ENCODE results near the gene TLE1.
"Not testable (repeated sequence)": the region's sequence is repeated elsewhere in the genome, so short reads cannot be mapped to it uniquely, and the experiment has no call there.

Gene TLE1

DNA sequence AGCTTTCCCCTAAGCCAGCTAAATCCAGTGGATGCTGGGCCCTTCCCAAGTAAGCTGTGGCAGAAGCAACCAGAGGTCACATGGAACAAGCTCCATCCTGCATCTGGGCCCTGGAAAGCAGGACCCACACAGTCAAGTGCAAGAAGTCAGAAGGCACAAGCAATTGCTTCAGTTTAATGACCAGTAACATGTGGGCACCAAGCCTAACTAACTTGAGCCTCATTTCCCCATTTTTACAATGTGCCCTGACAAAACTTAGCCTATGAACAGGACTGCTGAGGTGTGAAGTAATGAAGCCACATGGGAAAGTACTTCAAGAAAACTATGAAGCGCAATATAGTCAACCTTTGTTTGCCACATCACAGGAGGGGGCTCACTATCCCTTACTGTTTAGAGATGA, 90.5 kb downstream of the TLE1 start:
- no peak for DNase-seq

DNA sequence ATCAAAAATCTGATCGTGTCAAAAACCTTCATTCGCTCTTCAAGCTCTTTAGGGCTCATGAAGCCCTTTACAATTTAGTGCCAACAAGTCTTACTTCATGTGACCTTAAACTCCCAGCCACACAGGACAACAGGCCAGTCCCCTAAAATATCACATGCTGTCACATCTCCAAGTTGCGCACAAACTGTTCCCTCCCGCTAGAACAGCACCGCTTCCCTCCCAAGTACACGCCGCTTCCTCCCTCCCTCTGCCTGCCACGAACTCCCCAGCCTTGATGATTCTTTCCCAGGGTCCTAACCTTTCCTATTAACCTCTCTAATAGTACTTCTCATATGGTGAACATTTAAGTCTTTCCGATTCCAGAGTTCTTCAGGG, 91.2 kb downstream of the TLE1 start:
- no peak for DNase-seq

DNA sequence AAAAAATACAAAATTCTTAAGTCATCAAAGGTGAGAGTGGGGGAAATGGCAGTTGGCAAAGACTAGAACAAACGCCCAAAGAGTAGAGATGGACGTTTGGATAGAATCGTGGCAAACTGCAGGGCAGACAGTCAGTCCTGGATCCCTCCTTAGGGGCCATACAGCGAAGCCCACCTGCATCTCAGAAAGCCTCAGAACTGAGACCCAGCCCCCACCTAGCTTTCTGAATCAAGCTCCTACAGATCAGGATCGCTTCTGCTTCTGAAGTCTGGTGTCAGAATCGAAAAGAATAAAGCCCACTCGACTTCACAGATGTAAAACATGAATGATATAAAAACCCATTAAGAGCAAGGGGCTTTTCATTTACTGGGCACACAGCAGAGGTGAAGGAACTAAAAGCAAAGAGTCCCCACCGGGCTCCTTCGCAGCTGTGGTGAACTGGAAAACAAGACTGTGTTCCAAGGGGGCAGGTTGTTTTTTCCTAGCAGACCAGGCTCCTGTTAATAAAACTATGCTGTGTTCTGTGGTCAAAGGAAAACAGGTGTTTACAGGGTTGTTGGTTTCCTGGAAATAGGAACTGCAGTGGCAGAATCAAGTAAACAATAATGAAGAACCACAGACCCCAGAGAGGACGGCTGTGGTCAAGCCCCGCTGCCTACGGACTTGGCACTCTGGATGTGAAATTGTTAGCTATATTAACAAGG, 91.8 kb downstream of the TLE1 start:
- DNase-seq: no peak

DNA sequence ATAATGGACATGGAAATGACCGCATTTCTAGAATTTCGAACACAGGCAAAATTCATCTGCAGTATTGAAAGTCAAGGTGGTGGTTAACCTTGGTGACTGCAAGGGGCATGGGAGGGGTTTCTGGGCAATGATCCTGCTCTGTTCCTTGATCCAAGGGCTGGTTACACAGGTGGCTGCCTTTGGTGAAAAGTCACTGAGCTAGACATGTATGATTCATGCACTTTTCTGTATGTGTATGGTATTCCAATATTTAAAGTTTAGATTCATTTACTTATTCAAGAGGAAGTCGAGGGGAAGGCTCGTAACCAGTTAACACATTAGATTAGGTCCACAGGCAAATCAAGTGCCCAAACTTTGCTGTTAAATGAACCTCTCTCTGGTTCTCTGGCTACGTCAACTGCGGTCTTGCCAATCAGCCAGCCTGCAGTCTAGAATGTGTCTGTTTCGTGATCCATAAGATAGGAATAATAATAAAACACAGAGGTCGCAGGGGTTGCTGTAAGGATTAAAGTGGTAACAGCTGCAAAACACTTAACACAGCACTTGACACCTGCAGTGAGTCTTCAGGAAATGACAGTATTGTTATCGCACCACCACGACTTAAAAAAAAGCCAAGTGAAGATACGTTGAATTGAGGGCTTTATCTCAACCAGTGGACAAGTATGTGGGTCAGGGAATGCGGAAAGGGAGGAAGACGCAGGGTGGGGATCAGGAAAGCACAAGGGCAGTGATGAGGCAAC, 92.5 kb downstream of the TLE1 start:
- DNase-seq: no peak

DNA sequence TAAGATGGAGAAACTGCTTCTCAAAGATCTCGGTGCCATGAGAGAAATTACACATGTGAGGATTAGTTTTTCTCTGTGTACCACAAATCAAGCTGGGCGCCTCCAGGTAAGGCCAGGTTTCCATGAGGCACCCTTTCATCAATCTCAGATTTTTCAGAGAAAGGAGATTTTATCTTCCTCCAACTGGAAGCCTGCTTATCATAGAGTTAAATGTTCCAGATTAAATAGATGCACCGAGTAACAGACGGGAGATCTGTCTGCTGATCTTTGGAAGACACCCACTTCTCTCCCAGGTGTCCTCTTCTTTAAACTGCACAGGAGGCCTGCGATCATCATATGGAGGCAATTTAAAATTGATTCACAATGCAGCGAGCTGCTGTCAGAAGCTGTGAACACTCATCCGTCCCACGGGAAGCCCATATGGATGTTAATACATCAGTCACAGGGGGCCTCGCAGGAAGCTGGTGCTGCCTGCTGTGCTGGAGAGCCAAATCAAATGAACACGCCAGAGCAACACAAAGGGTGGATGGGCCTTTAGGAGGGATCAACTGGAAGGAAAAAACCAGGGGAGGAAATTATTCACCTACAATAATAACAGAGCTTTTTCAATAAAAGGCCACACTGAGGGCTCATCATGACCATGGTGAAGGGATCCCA, 93.3 kb downstream of the TLE1 start:
- no peak for DNase-seq

DNA sequence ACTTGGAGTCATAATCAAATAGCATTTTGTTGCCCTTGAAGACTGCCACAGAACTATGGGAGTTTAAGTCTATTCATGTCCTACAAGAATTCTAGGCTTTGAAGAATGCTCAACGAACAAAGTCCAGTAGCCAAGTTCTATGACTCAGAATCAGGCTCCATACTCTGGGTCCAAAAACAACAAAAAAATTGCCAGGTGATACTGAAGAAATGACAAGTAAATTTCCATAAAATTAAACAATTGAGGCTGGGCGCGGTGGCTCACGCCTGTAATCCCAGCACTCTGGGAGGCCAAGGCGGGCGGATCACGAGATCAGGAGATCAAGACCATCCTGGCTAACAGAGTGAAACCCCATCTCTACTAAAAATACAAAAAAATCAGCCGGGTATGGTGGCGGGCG, 94.1 kb downstream of the TLE1 start:
- DNase-seq: not testable (repeated sequence)

DNA sequence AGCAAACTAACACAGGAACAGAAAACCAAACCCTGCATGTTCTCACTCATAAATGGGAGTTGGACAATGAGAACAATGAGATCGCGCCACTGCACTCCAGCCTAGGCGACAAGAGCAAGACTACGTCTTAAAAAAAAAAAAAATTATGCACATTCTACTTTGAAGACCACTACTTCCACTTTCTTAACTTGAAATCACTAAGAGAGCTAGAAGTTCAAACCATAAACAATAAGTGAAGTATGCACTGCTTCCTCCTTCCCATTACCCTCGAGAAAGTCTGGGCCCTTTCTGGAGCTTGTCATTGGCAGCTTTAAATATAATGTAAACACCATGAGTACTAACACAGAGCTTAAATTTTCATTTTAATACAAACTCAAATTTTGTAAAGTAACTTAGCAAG, 94.9 kb downstream of the TLE1 start:
- no peak for DNase-seq

DNA sequence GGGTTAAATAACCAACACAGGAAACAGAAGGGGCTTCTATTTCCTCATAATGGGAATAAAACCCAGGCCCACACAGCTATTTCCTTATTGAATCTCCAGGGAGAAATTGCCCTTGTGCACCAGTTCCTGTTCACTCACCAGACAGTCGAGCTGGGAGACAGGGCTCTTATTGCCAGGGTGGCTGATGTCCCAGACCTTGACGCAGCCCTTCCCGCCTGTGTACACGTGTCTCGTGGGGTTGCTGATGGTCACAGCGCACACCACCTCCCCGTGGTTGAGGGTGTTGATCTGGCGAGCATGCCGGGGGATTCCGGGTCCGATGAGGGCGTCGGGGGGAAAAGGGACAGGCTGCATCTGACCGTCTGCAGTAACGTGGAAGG, 96.5 kb downstream of the TLE1 start:
- DNase-seq: no peak

DNA sequence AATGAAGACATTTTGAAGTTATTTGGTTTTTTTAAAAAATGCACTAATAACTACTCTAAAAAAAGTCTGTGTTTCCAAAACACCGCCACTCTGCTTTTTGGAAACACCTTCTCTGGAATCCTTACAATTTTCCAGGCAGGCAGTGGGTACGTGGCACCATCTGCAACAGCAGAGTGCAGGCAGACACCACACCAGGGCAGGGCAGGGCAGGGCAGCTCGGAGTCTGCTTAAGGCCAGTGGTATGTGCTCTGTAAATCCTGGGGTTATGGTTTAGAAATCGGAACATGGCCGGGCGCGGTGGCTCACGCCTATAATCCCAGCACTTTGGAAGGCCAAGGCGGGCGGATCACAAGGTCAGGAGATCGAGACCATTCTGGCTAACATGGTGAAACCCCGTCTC, 97.6 kb downstream of the TLE1 start:
- DNase-seq: no peak

DNA sequence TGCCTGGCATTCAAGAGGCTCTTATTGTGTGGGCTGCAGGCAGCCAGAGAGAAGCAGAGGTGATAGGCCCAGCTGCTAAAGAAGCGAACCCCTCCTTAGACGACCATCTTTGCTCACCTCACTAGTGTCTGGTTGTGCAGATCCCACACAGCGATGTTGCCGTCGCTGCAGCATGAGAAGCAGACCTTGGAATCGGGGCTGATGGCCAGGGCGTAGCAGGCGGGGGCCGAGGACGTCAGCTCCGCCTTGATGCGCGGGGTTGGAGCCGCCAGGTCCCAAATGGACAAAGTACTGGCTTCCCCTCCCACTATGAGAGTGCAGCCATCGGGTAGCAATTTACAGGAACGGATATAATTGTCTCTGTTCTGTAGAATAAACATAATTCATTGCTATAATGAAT, 98.7 kb downstream of the TLE1 start:
- DNase-seq: no peak

DNA sequence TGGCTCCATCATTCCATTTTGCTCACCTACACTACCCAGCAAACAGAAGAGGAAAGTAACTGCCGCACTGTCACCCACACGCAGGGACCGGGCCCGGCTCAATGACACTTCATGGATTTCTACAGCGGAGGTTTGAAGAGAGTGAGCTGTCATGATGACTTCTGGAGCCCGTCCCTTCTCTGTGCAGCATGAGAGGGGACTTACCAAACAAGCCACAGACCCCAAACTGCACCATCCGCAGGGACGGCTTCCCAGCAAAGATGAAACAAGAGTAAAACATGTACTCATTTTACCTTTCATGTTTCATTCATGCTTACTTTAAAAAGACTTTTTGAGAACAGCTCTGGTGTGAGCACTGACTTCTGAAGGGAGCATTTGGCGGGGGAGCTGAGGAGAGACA, 99.5 kb downstream of the TLE1 start:
- DNase-seq: no peak

DNA sequence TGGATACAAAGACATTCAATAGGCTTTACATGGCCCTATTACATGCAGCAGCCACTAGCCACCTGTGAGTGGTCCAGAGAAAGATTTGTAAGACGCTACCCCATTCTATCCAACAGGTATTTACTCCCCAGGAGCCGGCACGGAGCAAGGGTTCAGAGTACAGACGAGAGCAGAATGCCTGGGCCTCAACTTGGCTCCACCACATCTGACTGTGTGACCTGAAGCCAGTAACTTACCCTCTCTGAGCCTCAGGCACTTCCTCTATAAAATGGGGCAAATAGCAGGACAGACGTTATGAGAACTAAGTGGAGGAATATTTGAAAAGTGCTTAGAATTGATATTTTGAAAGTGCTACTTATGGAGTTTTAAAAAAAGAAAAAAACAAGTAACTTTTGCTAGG, 100.0 kb downstream of the TLE1 start:
- no peak for DNase-seq

DNA sequence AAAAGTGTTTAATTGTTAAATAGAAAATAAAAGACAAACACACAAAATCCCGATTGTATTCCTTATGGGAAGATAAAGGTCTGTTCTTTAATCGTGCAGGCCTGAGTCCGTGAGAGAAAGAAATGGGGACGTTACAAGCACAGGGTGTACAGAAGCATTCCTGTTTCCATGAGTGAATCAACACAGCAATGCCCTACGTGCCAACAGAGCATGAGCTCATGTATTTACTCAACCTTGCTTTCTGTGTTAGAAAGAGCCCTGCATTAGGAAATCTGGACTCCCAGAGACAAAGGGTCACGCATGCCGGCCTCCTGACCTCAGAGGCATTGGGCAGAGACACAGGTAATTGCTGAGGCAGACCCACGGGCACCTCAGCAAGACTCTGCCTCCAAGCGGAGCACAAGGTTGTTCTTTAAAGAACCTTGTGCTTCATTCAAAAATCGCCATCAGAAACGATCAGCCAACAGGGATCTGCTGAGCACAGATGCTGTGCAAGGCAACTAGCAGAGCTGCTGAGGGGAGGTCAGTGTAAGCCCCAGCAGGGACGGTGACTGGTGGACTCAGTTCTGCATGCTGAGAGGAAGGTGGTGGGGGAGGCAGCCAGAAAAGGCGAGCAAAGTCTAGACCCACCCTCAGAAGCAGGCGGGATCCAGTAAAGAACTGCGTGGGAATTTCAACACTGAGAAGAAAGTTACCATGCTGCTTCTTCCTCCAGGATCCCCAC, 101.0 kb downstream of the TLE1 start:
- no peak for DNase-seq

DNA sequence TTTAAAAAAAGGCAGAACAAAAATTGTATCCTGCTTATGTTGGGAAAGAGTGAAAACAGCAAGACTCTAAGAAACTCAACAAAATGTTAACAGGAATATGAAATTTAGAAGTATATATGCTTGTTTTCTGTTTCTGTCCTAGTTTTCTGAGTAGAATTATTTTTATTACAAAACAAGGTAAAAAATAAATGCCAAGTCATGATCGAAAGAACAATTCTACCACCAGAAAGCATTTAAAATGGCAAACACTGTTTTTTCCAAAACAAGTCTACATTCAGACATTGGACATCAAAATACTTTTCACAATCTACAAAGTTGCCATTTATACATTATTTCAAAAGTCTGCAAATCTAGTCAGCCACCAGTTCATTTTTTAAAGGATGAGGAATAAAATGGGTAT, 102.6 kb downstream of the TLE1 start:
- DNase-seq: no peak

DNA sequence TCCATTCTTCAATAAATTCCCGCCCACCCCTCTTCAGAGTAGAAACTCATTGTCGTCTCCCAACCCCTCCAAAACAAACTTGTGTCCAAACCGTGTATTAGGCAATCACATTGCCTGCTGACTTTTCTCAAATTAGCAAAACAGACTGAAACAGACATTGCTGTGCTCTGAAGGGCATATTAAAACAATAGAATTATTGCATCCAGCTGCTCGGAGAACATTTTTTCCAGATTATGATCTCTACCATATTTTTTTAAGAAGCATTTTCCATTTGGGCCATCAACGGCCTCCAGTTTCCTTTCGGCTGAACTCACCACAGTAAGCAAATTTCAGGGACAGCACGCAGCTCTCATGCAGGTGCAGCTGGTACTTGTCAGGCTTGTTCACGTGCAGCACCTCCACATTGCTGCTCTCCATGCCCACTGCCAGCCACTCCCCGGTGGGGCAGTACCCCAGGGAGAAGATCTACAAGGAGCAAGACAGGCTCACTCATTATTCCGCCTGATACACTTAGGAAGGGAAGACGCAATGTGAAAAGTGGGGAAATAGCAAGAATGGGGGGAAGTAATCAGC, 104.1 kb downstream of the TLE1 start:
- no peak for DNase-seq

DNA sequence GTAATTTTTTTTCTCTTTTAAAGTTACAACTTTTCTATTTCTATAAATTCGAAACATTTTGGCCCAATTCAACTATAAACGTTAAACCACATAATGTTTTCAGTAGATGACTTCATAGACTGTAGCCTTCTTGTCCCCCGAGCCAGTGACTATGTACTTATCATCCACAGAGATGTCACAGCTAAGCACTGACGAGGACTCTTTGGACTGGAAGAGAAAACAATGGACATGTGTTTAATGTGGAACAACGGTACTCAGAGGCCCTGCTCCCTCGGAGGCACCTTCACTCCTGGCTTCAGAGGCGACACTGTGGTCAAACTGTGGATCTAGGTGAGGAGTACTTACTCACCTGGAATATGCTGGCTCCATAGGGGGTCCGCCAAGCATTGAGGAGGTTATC, 105.2 kb downstream of the TLE1 start:
- no peak for DNase-seq

DNA sequence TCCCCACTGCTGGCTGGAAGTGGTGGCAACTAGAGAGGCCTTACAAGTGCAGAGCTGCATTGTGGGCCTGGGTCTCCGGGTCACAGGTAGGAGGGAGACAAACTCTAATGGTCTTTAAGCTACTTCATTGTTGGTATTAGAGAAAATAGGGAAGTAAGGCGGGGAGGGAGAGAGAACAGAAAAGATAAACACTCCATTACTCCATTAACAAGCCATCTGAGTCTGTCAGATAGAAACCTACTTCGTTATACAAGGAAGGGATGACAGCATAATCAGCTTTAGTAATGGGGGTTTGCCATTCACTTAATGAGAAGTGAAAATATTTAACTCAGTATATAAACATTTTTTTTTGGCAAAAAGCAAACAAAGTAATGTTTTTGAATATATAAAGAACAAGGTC, 107.4 kb downstream of the TLE1 start:
- DNase-seq: no peak

DNA sequence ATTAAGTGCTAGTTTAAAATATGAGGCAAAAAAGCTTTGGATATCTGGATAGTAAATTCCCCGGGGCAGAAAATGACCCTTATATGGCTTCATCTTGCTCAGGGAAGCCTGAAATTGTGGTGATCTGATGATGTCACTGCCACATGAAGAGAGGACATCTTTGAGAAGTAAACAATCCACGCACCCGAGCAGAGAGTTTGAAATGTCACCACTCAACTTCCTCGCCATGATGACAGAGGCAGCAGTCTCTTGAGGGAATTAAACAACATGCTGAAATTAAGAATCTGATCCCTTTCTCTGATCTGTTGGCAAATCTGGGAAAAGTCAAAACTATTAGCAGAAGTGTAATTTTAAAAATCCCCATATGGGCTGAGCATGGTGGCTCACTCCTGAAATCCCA, 110.0 kb downstream of the TLE1 start:
- DNase-seq: no peak

DNA sequence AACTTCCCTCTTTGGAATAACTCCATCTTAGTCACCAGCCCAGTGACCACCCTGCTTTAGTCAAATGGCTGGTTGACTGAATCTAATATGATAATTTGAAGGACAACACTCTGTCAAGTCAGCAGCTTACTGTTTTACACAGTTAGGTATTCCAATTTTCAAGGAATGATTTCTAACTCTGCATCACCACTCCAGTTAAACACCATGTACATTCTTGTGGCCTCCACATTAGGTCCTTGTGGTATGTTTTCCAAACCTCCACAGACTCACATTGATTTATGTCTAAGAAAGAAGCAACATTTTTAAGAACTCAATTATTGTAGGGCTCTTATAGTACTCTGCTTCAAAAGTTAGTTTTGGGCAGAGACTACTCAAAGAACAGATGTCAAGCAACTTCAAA, 110.7 kb downstream of the TLE1 start:
- DNase-seq: no peak

DNA sequence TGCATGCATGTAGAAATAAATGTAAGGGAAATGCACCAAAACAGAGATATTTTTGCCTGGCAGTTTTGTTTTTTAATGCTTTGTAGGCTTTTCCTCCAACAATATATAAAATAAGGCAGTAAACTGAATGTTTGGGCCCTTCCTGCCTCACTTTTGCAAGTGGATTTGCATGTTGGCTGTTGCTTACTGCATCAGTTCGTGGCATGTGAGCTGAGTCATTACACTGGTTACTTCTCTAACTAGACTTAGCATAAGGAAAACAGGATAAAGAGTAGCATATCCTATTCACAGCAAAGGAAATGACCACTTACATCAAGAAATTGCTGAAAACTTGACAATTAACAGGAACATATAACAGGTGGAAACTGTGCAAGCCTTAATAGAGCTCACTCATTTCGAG, 113.4 kb downstream of the TLE1 start:
- no peak for DNase-seq

DNA sequence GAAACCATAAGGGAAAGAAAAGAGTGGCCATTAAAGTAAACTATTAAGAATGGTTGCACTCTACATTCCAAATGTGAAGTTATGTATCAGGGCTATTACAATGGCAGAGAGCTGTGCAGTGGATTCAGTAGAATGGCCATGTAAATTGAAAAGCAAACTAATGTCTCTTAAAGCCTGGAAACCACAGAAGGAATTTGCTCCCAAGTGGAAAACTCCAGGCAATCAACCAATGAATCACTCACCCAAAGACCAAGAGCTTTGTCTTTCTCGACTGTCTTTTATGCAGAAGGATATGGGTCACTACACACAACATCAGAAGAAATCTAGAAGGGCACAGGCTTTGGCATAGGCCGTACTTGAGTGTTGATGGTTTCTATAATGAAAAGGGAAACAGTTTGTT, 114.9 kb downstream of the TLE1 start:
- DNase-seq: no peak

DNA sequence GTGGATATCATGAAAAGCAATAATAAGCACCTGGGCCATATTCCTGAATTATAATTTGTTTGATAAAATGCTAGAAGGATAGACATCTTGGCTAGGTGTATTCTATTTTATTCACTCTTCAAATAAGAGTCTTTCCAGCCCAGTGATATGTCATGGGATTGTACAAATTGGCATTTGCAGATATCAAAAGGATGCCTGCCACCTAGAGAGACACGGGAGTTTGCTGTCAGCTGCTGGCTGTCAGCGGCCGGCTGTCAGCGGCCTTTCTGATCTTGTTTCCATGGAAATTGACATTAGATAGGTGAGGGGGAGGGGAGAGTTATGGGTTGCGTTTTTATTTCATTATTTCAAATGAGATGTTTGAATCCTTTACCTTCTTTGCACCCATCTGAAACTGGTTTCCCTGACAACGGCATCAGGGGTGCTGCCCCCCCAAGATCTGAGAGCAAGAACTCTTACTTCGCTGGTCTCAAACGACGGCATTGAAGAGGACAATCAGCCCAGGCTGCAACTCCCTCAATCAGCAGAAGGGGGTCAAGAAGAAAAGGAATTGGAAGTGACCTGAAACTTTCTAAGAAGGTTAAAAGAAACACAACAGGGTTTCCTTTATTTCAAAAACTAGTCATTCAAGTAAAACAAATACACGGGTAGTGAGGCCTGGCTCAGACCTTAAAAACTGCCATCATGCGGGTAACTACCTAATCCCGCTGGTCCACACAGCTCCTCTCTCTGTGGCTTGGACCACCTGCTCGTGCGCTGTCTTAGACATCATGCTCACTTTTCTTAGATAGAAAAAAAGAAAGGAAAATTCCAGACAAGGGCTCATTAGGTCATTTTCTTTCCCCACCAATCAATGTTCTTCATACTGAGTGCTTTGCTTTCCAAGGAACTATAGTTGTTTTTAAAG, 115.7 kb downstream of the TLE1 start:
- no peak for DNase-seq
